NCI-H345 treated with DMSO at 0.1 percent for 48 hours (cell line): ENCODE results near the gene JAZF1.

Experiments
- DNase-seq: peaks from one replicate; lab custom pipeline; 2025; ENCODE audit not compliant: unreplicated experiment; lab: John Stamatoyannopoulos, UW

JAZF1 gene

DNA sequence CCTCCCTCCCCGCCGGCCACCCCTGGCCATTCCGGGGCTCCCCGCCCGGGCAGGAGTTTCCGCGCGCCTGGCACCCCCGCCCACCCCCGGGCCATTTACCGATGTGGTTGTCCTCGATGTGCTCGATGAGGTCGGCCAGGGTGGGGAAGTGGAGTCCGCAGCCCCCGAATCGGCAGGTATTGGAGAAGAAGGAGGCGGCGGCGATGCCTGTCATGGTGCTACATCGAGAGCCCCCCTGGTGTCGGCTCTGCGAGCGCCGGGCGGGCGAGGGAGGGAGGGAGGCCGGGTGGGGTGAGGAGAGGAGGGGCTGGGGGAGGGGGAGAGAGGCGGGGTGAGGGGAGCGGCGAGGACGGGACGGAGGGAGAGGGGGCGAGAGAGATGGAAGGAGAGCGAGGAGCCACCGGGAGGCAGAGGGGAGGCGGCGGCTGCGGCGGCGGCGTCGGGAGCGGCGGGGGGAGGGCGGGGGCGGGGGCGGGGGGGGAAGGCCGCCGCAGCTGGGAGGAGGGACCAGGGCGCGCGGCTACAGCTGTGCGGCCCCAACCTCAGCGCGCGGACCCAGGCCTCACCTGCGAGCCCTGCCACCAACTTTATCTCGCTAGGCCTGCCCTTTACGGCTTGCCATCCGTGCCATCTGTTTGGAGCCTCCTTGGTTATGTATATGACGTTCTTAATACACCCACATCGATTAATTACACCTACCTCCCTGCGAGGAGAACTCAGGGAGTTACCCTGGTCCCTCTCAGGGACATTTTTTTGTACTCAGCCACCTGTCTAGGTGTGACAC is at the start of gene JAZF1:
TSS of gene JAZF1 (minus strand) at position 432 of the 784 bp plus-strand sequence.
- peak; percentile 20 for DNase-seq

GRCh38 chr7:28230261-28230660 is 49.7 kb upstream of the JAZF1 start:
- DNase-seq = no peak

GRCh38 chr7:28228396-28228795 is 47.8 kb upstream of the JAZF1 start:
- no peak for DNase-seq

- DNase-seq = no peak
Observed at GRCh38 chr7:28226003-28226402, 45.4 kb upstream of the JAZF1 start.

DNA sequence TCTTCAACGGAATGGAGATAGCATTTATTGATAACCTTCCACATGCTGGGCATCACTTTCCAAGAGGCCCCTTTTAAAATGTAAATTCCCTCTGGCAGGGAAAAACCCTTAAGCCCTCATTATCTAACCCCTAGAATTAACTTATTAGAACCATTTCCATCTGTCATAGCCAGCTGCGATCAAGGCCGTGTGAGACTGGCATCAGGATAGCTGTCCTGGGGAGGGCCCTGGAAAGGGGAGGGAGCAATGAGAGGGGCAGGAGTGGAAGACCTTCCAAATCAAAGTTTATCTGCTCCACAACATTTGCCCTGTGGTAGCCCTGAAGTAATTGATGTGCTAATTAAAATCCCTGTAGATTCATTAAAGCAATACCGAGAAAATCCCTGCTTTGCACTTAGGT is 45.0 kb upstream of the JAZF1 start:
- no peak for DNase-seq

DNA sequence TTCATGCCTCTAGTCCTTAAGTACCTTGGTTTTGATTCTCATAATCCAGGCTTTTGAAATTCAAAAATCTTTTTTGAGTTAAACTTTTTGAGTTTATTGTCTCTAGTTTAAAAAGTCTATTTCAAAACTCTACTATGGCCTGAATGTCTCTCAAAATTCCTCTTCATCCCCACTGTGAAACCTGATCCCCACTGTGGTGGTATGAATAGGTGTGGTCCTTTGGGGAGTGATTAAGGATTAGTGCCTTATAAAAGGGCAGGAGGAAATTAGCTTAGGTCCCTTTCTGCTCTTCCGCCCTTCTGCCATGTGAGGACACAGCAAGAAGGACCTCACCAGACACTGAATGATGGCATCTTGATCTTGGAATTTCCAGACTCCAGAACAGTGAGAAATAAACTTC is 44.1 kb upstream of the JAZF1 start:
- DNase-seq = no peak

- no peak for DNase-seq
Observed at GRCh38 chr7:28224172-28224571, 43.6 kb upstream of the JAZF1 start.

DNA sequence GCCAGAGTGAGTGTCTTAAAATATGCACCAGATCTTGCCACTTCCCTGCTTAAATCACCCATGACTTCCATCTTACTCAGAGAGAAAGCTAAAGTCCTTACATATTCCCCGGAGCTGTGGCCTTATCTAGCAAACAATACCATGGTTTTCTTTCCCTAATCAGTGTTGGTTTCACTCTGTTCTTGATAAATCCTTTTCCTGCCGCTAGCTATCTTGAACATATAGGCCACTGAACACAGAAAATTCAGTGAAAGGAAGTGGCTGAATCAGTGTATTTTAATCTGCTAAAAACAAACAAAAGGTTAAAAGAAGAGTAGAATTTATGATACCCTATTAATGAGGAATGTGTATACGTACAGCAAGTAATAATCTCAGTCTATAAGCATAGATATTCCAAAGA is 42.0 kb upstream of the JAZF1 start:
- DNase-seq = no peak

DNA sequence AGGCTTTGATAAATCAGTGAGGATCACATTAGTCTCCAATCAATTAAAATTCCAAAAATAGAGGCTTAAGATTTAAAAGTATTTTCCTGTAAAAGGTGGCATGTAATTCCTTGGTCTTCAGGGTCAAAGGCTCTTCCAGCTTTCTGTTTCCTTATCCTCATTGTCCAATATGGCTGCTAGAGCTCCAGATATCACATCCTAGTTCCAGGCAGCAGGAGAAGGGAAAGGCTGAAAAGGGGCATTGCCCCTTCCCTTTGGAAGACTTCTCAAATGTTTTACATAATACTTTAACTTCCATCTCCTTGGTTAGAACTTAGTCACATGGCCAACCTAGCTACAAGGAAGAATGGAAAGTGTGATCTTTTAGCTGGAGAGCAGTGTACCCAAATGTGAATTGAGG is 39.2 kb upstream of the JAZF1 start:
- DNase-seq = no peak

GRCh38 chr7:28217143-28217542 is 36.5 kb upstream of the JAZF1 start:
- DNase-seq = peak; percentile 75

- DNase-seq = no peak
Observed at GRCh38 chr7:28211006-28211405, 30.4 kb upstream of the JAZF1 start.

DNA sequence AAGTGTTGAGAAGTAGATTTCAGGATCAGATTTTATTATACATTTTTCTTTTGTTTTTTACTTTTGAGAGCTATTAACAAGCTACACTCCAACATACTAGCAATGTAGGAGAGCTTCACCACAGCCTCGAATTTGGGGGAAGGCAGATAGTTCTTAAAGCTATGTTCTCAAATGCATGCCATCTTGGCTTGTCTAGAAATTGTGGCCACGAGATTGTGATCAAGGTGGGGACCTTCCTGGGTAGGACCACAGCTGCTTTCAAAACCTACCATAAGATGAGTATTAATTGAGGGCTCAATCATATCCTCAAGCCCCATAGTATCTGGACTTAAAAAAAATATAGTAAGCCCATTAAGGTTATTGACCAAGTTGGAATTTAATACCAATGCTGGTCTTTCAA is 27.9 kb upstream of the JAZF1 start:
- DNase-seq = no peak

DNA sequence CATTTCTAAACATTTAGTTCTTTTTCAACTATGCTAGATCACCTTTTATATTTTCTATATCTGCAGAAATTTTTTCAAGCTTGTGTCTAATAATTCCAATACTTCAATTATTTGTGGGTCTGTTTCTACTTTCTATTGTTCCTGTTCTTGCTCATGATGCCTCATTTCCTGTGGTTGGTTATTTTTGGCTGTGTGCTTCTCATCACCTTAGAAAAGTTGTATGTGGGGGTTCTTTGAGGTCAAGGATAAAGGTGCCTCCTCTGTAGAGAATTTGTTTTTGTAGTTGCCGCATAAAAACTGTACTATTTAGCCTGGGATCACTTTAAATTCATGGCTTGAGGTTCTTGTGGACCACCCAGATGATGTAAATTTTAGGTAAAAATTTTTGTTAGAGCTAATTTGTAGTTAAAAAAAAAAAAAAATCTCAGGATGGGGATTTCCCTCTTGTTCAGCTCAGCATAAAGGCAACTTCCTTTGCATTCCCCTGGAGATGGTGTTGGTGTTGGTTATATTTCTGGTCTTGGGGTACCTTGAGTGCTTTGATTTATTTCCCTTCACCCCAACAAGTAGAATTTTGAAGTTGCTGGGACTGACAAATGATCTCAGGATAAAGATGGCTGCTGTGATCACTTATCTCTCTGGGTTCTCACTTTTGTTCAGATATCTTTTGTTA is 27.0 kb upstream of the JAZF1 start:
- DNase-seq = no peak

- DNase-seq = no peak
Observed at GRCh38 chr7:28205506-28205905, 24.9 kb upstream of the JAZF1 start.

- no peak for DNase-seq
Observed at GRCh38 chr7:28203508-28204240, 23.1 kb upstream of the JAZF1 start.

DNA sequence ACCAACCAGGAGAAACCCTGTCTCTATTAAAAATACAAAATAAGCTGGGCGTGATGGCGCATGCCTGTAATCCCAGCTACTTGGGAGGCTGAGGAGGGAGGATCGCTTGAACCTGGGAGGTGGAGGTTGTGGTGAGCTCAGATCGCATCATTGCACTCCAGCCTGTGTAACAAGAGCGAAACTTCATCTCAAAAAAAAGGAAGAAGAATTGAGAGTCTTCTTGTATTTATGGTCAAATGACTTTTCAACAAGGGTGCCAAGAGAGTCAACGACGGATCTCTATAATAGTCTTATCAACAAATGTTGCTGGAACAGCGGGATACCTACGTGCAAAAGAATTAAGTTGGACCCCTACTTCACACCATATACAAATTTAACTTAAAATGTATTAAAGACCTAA is 21.6 kb upstream of the JAZF1 start:
- no peak for DNase-seq

DNA sequence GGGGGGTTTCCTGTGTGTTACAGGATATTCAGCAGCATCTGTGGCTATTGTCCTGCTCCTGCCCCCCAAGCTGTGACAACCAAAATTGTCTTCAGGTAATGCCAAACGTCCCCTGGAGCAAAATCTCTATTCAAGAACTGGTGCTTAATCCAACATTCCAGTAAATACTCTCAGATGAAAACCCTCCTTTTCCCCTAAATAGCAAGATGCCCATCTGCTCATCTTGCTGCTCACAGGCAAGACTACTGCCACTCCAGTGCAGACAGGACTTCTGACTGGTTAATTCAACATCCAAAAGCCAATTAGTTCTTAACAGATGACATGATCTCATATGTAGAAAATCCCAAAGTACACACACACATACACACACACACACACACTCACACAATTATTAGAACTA is 20.5 kb upstream of the JAZF1 start:
- DNase-seq = no peak

DNA sequence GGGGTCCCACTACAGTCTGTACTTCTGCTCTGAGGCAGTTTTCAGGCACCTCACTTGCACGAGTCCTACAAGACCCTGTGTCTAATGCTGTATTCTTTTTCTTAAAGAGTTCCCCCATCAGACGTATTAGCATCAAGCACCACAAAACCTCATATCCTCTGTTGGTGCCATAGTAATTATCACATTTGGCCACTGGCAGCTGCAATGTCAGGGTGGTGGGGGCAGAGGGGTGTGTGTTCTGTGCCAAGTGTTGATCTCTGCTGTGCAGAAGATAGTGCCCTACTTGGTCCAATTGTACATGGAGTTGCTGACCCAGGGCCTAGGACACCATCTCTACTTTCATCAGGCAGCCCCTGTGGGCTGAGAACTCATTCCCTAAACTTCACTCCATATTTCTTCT is 20.0 kb upstream of the JAZF1 start:
- DNase-seq = no peak

- DNase-seq = no peak
Observed at GRCh38 chr7:28199021-28199510, 18.5 kb upstream of the JAZF1 start.

DNA sequence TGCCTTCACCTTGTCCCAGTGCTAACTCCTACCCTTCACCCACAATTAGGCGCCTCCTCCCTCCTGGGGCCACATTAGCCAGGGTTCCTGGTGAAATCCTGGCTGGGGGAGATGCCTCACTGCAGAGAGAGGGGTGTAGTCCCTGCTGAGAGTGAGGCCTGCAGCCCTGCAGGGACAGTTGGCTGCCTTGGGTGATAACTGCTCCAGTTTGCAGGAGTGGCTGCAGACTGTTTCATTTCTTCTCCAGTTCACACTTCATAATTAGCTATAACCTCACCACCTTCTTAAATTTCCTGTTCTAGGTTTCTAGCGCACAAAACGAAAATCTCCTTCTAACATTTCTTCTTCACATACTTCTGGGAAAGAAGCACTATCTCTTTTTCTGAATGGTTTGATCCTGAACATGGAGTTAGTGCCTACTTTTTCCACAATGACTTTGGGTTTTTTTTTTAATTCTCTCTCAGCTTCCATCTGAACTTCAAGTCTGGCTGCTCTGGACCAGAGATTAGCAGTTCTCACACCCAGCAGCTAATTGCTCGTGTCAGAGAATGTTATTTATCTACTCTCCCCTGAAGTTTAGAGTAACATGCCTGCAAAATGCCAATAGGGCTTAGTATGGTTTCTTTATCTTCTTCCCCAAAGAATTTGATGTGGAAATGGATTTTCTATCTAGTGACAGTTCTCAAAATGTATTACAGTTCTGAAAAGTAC is 15.5 kb upstream of the JAZF1 start:
- no peak for DNase-seq
